Epidermal melanocyte (primary cell): ENCODE measurements around the gene ZACN.
A peak's percentile ranks its signal among the peaks of the same experiment; 100 is the strongest.

Experiments used
- DNase-seq: peaks from one replicate; pipeline ENCODE4 v3.0.0; 2011; ENCODE audit warnings: low spot score; ENCODE audit not compliant: insufficient read length

ZACN gene

GRCh38 chr17:76131051-76131691, 52.2 kb downstream of the ZACN start:
- DNase-seq, result no peak

GRCh38 chr17:76131692-76132573, 53.0 kb downstream of the ZACN start:
- DNase-seq, result peak; percentile 4
